CD14-positive monocyte (primary cell): Measurements from ENCODE around the gene TRPM4. TPM values are rescaled to one million over a fixed set of nuclear protein-coding genes. Genes with fewer than 3 reads are reported as not detected.

Experiments used
- DNase-seq, 3 donors: peaks; one replicate each; pipeline ENCODE4 v3.0.0-alpha.2; 2011 to 2022
- H2AFZ ChIP-seq: 2 replicates; pipeline ENCODE4 v1.6.0; 2012; ENCODE audit warnings: mild to moderate bottlenecking, low read depth, low read length, inconsistent platforms; ENCODE audit not compliant: insufficient read depth, poor library complexity, severe bottlenecking
- H3K27ac ChIP-seq, 2 donors: 1 replicate in 1 of 2; 2 replicates in 1 of 2; pipeline ENCODE4 v1.5.1; 2012 to 2013; ENCODE audit warnings: low read length in 2 of 2, control low read depth in 1 of 2, inconsistent platforms in 1 of 2, low read depth in 1 of 2, mild to moderate bottlenecking in 1 of 2
- H3K27me3 ChIP-seq, 2 donors: one replicate each; pipeline versions ENCODE4 v1.6.0 to v1.6.1; 2011 to 2013; ENCODE audit warnings: low read length in 2 of 2; ENCODE audit not compliant: control insufficient read depth in 2 of 2, insufficient read depth in 2 of 2
- H3K36me3 ChIP-seq, 2 donors: replicated peaks in 1 of 2; 1 replicate in 1 of 2; 2 replicates in 1 of 2; pipeline versions ENCODE4 v1.5.1 to v1.6.1; 2012 to 2013; ENCODE audit warnings: low read length in 2 of 2, control low read depth in 1 of 2, inconsistent platforms in 1 of 2, mild to moderate bottlenecking in 1 of 2; ENCODE audit not compliant: insufficient read depth in 2 of 2, control insufficient read depth in 1 of 2
- H3K4me1 ChIP-seq, 2 donors: 1 replicate in 1 of 2; 2 replicates in 1 of 2; pipeline versions ENCODE4 v1.5.1 to v1.6.1; 2012 to 2013; ENCODE audit warnings: low read length in 2 of 2, control low read depth in 1 of 2, inconsistent platforms in 1 of 2, mild to moderate bottlenecking in 1 of 2, moderate library complexity in 1 of 2; ENCODE audit not compliant: insufficient read depth in 2 of 2, control insufficient read depth in 1 of 2
- H3K4me2 ChIP-seq: replicated peaks from 2 replicates; pipeline ENCODE3; 2012; ENCODE audit warnings: low read length, moderate library complexity, mild to moderate bottlenecking; ENCODE audit not compliant: poor library complexity, severe bottlenecking; ENCODE audit errors: extremely low read depth
- H3K4me3 ChIP-seq, 3 experiments: fragments of 200-600 bp in 1 of 3; sonication (generic) in 1 of 3; replicated peaks in 1 of 3; 1 replicate in 2 of 3; 2 replicates in 1 of 3; pipeline ENCODE4 v1.5.1; 2011 to 2013; ENCODE audit warnings: low read length in 3 of 3, mild to moderate bottlenecking in 3 of 3, control low read depth in 2 of 3, low read depth in 2 of 3, inconsistent platforms in 1 of 3, moderate library complexity in 1 of 3
- H3K79me2 ChIP-seq: 2 replicates; pipeline ENCODE4 v1.6.0; 2012; ENCODE audit warnings: mild to moderate bottlenecking, control low read depth, inconsistent platforms, low read length, moderate library complexity; ENCODE audit not compliant: insufficient read depth
- H3K9ac ChIP-seq: 2 replicates; pipeline ENCODE4 v1.6.0; 2017; ENCODE audit warnings: low read length, mild to moderate bottlenecking; ENCODE audit not compliant: insufficient read depth, poor library complexity, severe bottlenecking
- H3K9me3 ChIP-seq, 2 donors: replicated peaks in 1 of 2; 1 replicate in 1 of 2; 2 replicates in 1 of 2; pipeline versions ENCODE4 v1.5.1 to v1.6.1; 2012 to 2013; ENCODE audit warnings: low read length in 2 of 2, control low read depth in 1 of 2; ENCODE audit not compliant: control insufficient read depth in 1 of 2, insufficient read depth in 1 of 2
- H4K20me1 ChIP-seq: 2 replicates; pipeline ENCODE4 v1.6.0; 2012; ENCODE audit warnings: mild to moderate bottlenecking, low read length, control low read depth, moderate library complexity; ENCODE audit not compliant: insufficient read depth
- H3K27ac Mint-ChIP-seq, 7 donors: one replicate each; pipeline ENCODE4 v1.8.0; 2020; ENCODE audit warnings: mild to moderate bottlenecking in 7 of 7, mixed read lengths in 7 of 7, moderate library complexity in 6 of 7, inconsistent platforms in 2 of 7
- H3K27me3 Mint-ChIP-seq, 3 donors: one replicate each; pipeline ENCODE4 v1.8.0; 2021 to 2022; ENCODE audit warnings: low read depth in 3 of 3, mild to moderate bottlenecking in 3 of 3, mixed read lengths in 3 of 3, moderate library complexity in 3 of 3, inconsistent platforms in 1 of 3
- H3K36me3 Mint-ChIP-seq, 2 donors: one replicate each; pipeline ENCODE4 v1.8.0; 2020; ENCODE audit warnings: mixed read lengths in 2 of 2, inconsistent platforms in 1 of 2, mild to moderate bottlenecking in 1 of 2
- H3K4me1 Mint-ChIP-seq: one replicate; pipeline ENCODE4 v1.8.0; 2020; ENCODE audit warnings: mild to moderate bottlenecking, mixed read lengths
- H3K4me3 Mint-ChIP-seq, 2 donors: one replicate each; pipeline ENCODE4 v1.8.0; 2020; ENCODE audit warnings: mild to moderate bottlenecking in 2 of 2, mixed read lengths in 2 of 2, moderate library complexity in 1 of 2
- H3K9me3 Mint-ChIP-seq, 7 donors: one replicate each; pipeline ENCODE4 v1.8.0; 2020 to 2022; ENCODE audit warnings: mixed read lengths in 7 of 7, mild to moderate bottlenecking in 6 of 7, moderate library complexity in 6 of 7, inconsistent platforms in 2 of 7
- WGBS: methylation state at CpG from one replicate; pipeline ENCODE4 v1.1.5; 2013; ENCODE audit warnings: missing lambda C conversion rate; ENCODE audit not compliant: insufficient coverage; 5-methylcytosine and 5-hydroxymethylcytosine counted together
- intact Hi-C, 2 donors: fragments of 100-400 bp; cut with micrococcal nuclease; formaldehyde crosslinking; loops; one replicate each; pipeline versions ENCODE4 v1.15.0 to v1.15.1; 2023
- polyA plus RNA-seq, 3 donors: library from polyadenylated mRNA; depleted of rRNA in 1 of 3; unstranded in 2 of 3; stranded (reverse) in 1 of 3; fragments of 300-500 nt in 2 of 3; fragments of >200 nt in 1 of 3; fragmentation: Illumina TruSeq in 2 of 3; gene quantifications; 1 replicate in 2 of 3; 2 replicates in 1 of 3; pipeline ENCODE4 v1.2.3, GENCODE V29; 2012 to 2021
- TF ChIP-seq, protein P1 (sequence below): fragments of 200-600 bp; IDR thresholded peaks from one replicate; pipeline ENCODE4 v1.8.0; 2022; ENCODE audit warnings: antibody characterized with exemption, mild to moderate bottlenecking

Gene TRPM4
- polyA plus RNA-seq, 3 donors, result 6.0 to 6.9 (median 6.6) TPM

DNA sequence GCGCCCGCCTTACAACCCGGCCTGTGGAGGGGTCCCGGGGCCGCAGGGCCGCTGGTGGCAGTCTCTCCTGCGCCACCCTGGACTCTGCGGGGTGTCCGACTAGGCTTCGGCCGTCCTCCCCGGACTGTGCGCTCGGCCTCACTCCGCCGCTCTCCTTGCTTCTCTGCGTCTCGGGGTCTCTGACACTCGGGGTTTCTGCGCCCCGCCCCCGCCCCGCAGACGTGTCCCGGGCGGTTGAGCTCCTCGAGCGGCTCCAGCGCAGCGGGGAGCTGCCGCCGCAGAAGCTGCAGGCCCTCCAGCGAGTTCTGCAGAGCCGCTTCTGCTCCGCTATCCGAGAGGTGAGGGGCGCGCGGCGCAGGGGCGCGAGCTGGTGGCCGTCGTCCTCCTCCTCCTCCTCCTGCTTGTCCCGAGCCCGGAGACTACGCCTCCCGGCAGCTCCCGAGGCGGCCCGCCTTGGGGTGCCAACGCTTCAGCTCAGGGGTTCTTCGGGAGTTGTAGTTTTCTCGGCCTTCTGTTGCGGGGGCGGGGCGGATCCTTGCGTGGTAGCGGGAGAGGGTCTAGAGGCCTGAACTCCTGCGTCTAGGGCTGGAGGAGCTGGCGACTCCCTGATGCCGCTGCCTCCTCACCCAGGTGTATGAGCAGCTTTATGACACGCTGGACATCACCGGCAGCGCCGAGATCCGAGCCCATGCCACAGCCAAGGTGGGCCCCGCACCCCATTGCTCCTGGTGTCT lies 42.8 kb upstream of the TRPM4 start:
- peak overlapping the region in 1 of 7 donors; percentile 25 for H3K27ac Mint-ChIP-seq
- Histone ChIP-seq H4K20me1 (no peaks in the 10 kb centered on the region), H3K36me3 (no peaks in the 10 kb centered on the region), H3K79me2 (no peaks in the 10 kb centered on the region), H2AFZ (peak overlapping the region; percentile 90), H3K27ac (no peak overlapping the region), H3K4me1 (peaks cover 41 to 53% of the 10 kb centered on the region in 2 donors), H3K9ac (peak overlapping the region; percentile 46), H3K4me3 (peak overlapping the region; percentile 31 to 80 (median 55)), H3K9me3 (no peaks in the 10 kb centered on the region), H3K27me3 (peaks cover 3% of the 10 kb centered on the region in 2 donors), H3K4me2 (peak overlapping the region; percentile 95)
- TF ChIP-seq, protein P1, sequence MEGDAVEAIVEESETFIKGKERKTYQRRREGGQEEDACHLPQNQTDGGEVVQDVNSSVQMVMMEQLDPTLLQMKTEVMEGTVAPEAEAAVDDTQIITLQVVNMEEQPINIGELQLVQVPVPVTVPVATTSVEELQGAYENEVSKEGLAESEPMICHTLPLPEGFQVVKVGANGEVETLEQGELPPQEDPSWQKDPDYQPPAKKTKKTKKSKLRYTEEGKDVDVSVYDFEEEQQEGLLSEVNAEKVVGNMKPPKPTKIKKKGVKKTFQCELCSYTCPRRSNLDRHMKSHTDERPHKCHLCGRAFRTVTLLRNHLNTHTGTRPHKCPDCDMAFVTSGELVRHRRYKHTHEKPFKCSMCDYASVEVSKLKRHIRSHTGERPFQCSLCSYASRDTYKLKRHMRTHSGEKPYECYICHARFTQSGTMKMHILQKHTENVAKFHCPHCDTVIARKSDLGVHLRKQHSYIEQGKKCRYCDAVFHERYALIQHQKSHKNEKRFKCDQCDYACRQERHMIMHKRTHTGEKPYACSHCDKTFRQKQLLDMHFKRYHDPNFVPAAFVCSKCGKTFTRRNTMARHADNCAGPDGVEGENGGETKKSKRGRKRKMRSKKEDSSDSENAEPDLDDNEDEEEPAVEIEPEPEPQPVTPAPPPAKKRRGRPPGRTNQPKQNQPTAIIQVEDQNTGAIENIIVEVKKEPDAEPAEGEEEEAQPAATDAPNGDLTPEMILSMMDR, result no peak
- peaks cover 3 to 8% (median 6%) of the 10 kb centered on the region in 7 donors for H3K9me3 Mint-ChIP-seq
- 11% methylated on average over 68 of the region's 68 CpGs for WGBS
- peaks cover 41% of the 10 kb centered on the region for H3K4me1 Mint-ChIP-seq
- intact Hi-C loops, result loop anchor here in 1 of 2 donors (5.0 kb wide), 1 partner anchor 33 kb away; no protein-coding TSS in a partner anchor
- H3K27me3 Mint-ChIP-seq, result peaks cover 9 to 17% (median 12%) of the 10 kb centered on the region in 3 donors
- H3K36me3 Mint-ChIP-seq, result peaks cover 0 to 6% of the 10 kb centered on the region in 2 donors
- peak in 1 of 3 donors; percentile 20 for DNase-seq
- H3K4me3 Mint-ChIP-seq, result peak overlapping the region; percentile 79 to 82

DNA sequence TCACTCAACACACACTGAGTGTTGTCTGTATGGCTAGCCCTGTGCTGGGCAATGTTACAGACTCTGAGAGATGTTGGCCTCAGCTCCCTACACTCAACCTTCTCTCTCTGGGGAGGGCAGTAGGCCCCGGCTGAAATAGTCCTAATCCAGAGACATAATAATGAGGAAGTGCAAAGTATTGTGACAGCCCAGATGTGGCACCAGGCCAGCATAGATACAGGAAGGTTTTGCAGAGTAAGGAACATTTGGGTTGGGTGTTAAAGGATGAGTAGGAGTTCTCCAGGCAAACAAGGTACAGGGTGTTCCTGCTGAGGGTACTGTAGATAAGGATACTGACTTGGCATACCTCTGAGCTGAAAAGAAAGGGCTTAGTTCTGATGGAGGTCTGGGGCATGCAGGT lies 41.0 kb upstream of the TRPM4 start:
- Mint-ChIP-seq H3K4me1 (peaks cover 47% of the 10 kb centered on the region), H3K4me3 (peak overlapping the region in 1 of 2 donors; percentile 28), H3K27ac (peak overlapping the region in 5 of 7 donors; percentile 31 to 91 (median 68)), H3K36me3 (peaks cover 2 to 9% of the 10 kb centered on the region in 2 donors), H3K9me3 (peaks cover 3 to 20% (median 11%) of the 10 kb centered on the region in 7 donors), H3K27me3 (peaks cover 23 to 34% (median 27%) of the 10 kb centered on the region in 3 donors)
- Histone ChIP-seq H3K27ac (peak overlapping the region; percentile 11 to 26), H3K4me2 (no peak overlapping the region), H3K4me3 (peak overlapping the region in 1 of 3 experiments; percentile 15), H3K27me3 (peaks cover 15 to 19% of the 10 kb centered on the region in 2 donors), H3K9me3 (no peaks in the 10 kb centered on the region), H2AFZ (no peak overlapping the region), H4K20me1 (no peaks in the 10 kb centered on the region), H3K36me3 (no peaks in the 10 kb centered on the region), H3K79me2 (no peaks in the 10 kb centered on the region), H3K9ac (no peak overlapping the region), H3K4me1 (peaks cover 43 to 58% of the 10 kb centered on the region in 2 donors)
- TF ChIP-seq, protein P1, result no peak
- intact Hi-C loops, result no loop called here
- DNase-seq, result peak; percentile 65 to 81 (median 73)
- WGBS, result no CpG with 5 or more reads among the region's 1 CpG
